Activated CD4-positive, CD25-positive, alpha-beta regulatory T cell treated with anti-CD3 and anti-CD28 coated beads, Interleukin-2, amount 50 U/mL, for 24 hours (primary cell): ENCODE measurements around the gene NAA25.

ENCODE experiments used
- ATAC-seq, 2 donors: fragments of 150-1000 bp; cut with Tn5 transposase; one replicate each; pipeline ENCODE4 v1.10.0; 2021; ENCODE audit warnings: mild to moderate bottlenecking in 1 of 2, moderate library complexity in 1 of 2

Gene NAA25

GRCh38 chr12:112108202-112109079 lies at the start of gene NAA25:
Gene NAA25, minus strand, starts transcription at chr12:112108783. Its CDS starts 10 bp downstream, at chr12:112108773.
- peak; percentile 80 to 82 for ATAC-seq

DNA sequence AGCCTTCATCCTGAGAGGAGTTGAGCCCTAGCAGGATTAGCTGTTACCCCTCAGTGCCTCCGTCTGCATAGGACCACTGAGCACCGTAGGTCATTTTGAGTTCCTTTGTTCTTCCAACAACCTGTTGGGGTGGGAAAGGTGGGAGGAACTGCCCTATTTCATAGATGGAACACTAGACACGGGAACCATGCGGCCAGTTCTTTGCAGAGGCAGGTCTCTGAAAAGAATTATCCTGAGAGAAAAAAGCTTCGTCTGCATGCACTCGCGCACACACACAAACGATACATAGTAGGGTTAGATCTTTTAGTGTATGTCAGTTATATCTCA lies 45.3 kb upstream of the NAA25 start:
- no peak for ATAC-seq

DNA sequence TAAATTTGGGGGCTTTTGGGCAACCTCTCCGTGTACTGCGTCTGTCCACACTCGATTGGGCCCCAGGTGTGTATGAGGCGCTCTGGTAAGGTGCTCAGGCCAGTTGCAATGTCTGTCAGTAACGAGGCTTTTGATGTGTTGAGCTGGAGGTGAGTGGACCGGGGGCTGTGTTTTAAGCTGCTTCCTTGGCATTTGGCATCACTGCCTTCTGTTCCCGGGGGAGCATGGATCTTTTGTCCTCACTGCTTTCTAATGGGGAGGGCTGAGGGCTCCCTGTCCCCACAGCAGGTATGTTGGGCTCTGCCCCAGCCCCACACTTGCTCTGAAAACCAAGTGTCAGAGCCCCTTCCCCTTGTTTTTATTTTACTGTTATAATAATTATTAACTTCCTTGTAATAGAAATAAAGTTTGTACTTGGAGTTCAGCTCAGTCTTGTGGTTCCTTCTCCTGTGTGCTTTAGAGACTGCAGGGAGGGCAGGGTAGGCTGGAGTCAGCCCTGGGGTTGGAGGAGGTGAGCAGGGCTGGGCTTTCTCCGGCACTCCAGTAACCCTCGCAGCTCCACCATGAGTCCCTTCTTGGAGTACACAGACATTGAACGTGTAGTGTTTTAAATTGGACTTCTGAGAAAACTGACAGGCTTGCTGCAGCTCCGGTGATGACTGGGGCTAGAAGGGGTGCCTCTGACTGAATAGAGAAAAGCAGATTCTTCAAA lies 44.8 kb upstream of the NAA25 start:
- no peak for ATAC-seq

DNA sequence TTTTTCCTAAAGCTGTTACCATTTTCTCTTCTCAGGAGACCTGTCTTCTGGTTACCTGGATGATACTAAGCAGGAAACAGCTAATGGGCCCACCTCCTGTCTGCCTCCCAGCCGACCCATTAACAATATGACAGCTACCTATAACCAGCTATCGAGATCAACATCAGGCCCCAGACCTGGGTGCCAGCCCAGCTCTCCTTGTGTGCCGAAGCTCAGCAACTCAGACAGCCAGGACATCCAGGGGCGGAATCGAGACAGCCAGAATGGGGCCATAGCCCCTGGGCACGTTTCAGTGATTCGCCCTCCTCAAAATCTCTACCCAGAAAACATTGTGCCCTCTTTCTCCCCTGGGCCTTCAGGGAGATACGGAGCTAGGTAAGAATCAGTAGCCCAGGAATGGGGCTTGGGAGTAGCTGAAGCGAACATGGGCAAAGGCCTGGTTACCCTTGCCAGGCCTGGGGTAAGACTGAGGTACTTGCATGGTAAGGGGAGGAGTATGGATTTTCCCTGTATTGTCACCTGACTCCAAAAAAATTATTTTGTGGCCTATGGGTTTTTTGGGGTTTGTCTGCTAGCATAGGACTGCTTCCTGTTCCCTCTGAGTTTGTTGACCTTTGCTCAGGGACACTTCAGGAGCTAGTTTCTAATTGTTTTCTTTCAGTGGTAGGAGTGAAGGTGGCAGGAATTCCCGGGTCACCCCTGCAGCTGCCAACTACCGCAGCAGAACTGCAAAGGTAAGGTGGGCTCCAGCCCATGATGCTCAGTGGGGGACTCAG lies 43.4 kb upstream of the NAA25 start:
- no peak for ATAC-seq

DNA sequence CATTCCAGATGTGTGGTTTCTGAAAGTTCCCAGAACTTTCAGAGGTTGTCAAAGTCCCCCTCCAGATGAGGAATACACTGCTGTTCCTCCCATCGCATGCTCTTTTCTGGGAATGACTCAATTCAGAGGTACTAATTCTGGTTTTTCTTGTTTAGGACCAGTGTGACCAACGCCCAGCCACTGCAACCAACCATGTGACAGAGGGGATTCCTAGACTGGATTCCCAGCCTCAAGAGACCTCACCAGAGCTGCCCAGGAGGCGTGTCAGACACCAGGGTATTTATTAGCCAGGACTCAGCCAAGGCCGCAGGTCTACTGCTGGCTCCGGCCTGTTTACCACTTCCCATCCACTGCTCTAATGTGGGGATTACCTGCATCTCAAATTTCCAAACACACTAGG lies 41.0 kb upstream of the NAA25 start:
- ATAC-seq, result no peak

GRCh38 chr12:112148031-112148513 lies 39.5 kb upstream of the NAA25 start:
- no peak for ATAC-seq

- ATAC-seq, result no peak
Observed at GRCh38 chr12:112146123-112146522, 37.5 kb upstream of the NAA25 start.

DNA sequence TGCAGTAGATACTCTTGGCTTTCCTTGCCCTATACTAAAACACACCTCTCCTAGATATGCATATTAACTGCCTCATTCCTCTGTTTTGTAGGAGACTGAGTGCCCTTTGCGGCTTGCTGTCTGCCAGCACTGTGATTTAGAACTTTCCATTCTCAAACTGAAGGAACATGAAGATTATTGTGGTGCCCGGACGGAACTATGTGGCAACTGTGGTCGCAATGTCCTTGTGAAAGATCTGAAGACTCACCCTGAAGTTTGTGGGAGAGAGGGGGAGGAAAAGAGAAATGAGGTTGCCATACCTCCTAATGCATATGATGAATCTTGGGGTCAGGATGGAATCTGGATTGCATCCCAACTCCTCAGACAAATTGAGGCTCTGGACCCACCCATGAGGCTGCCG lies 32.1 kb upstream of the NAA25 start:
- no peak for ATAC-seq

DNA sequence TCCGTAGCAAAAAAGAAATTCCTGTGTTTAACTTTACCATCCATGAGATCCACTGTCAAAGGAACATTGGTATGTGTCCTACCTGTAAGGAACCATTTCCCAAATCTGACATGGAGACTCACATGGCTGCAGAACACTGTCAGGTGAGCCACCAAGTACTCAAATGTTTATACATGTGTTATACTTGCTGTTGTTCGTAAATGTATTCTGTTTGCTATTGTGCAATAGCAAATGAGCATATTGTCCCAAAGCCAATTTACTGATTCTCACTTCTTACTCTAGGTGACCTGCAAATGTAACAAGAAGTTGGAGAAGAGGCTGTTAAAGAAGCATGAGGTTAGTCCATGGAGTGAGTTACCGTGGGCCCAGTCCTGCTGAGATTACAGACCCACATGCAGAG lies 26.1 kb upstream of the NAA25 start:
- no peak for ATAC-seq

DNA sequence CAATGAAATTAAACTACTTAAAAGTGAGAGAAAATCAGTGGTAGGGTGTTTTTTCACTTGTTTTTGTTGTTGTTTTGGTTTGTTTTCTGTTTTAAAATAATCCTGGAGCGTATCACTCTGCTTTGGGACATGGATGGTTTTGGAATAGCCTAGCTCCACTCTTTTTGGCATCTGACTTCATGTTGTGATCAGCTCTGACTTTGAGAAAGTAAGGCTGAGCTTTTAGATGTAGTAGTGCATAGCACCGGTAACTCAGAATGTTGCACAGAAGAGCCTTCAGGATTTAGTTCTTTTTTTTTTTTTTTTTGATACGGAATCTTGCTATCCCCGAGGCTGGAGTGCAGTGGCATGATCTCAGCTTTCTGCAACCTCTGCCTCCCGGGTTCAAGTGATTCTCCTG lies 24.8 kb upstream of the NAA25 start:
- ATAC-seq, result no peak

- no peak for ATAC-seq
Observed at GRCh38 chr12:112131686-112132085, 23.1 kb upstream of the NAA25 start.

- ATAC-seq, result peak; percentile 85
Observed at GRCh38 chr12:112130441-112130998, 21.9 kb upstream of the NAA25 start.

DNA sequence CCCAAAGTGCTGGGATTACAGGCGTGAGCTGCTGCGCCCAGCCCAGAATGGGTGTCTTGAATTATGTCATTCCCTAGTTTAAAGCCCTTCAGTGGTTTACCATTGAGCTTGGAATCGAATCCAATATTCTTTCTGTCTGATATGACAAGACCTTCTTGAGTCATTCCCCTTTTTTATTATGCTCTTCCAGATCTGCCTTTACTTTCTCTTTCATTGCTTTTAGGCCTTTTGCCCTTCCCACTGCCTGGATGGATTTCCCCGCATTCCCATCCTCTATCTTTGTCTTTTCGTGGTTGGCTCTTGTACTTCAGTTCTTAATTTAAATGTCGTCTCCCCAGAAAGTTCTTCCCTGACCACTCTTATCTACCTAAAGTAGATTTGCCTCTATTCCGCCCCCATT lies 18.3 kb upstream of the NAA25 start:
- ATAC-seq, result no peak

GRCh38 chr12:112126000-112126438 lies 17.4 kb upstream of the NAA25 start:
- ATAC-seq, result no peak

- ATAC-seq, result peak; percentile 100
Observed at GRCh38 chr12:112125250-112125999, 16.8 kb upstream of the NAA25 start, which contains the start of gene TRAFD1. Gene TRAFD1, plus strand, starts transcription at chr12:112125560. Its CDS starts 4,963 bp downstream, at chr12:112130523.

DNA sequence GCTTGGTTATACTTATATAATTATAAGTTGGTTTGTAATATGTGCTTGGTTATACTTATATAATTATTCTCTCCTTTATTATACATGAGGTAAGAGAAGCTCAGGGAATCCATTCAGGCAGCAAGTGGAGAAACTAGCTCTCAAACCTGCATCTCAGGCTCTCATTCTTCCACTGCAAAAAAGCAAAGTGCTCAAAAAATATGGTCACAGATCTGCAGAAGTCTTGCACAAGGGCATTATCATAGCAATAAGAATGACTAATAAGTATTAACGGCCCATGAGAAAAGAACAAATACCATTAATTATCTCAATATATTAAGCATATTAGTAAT lies 16.3 kb upstream of the NAA25 start:
- ATAC-seq, result no peak

DNA sequence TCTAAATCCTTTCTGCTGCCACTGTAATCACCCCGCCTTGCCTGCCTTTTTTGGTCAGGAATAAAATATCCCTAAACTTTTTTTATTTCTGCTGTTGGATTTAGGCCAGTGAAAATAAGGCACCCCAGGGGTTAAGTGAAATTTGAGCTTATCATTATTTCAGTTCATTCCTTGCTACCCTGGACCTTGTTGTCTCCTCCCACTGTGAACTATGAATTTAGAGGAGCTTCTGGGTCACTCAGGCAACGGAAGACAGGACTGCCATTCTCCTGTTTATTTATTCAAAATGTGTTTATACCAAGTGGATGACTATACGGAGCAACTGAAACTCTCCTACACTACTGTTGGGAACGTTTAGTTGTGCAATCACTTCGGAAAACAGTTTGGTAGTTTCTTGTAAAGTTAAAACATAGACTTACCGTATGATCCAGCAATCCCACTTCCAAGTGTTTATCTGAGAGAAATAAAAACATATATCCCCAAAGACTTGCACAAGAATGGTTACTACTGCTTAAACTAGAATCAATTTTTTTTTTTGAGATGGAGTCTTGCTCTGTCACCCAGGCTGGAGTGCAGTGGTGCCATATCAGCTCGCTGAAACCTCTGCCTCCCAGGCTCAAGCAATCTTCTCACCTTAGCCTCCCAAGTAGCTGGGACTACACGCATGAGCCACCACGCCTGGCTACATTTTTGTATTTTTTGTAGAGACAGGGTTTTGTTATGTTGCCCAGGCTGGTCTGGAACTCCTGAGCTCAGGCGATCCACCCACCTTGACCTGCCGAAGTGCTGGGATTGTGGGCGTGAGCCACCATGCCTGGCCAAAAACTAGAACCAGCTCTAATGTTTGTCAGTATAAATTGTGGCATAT lies 14.5 kb upstream of the NAA25 start:
- no peak for ATAC-seq

DNA sequence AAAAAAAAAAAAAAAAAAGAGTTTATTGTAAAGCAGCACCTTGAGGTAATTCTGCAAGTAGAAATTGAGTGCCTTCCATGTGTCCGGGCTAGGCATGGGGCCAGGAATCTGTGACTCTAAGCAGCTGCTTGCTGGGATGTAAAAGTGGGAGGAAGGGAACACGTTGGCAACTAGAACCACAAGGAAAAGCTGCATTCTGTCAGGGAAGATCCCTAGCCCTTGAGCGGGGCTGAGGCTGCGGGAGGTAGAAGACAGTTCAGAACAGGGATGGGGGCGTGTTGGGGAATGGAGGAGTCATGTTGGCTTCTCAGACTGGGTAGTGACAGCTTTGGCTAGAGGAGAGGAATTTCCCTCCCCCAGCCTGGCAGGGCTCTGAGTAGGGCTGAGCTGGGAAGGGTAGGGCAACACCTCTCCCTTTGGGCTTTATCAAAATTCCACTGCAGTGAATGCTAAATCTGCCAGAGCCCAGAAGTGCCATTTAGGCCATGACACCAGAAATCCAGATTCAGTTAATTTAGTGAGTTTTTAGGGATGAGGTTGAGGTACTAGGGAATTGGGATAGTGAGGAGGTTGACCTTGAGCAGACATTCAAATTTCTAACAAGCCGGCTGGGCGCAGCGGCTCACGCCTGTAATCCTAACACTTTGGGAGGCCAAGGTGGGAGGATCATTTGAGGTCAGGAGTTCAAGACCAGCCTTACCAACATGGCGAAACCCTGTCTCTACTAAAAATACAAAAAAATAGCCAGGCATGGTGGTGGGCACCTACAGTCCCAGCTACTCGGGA lies 13.4 kb upstream of the NAA25 start:
- ATAC-seq, result no peak

DNA sequence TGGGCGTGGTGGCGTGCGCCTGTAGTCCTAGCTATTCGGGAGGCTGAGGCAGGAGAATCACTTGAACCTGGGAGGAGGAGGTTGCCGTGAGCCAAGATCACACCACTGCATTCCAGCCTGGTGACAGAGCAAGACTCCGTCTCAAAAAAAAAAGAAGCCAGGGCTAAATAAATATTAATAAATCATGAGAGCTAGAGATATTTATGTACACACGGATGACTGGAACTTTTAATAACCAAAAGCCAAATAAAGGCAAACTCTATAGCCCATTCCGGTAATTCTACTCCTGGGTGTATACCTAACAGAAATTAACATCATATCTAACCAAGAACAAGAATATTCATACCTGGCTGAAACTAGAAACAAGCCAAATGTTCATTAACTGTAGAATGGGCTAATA lies 9.1 kb upstream of the NAA25 start:
- no peak for ATAC-seq
